ENCODE data around the gene NCAPG.
"Not testable (repeated sequence)": the region's sequence is repeated elsewhere in the genome, so short reads cannot be mapped to it uniquely, and the experiment has no call there.

The NCAPG gene

GRCh38 chr4:17854036-17854435 lies 43.3 kb downstream of the NCAPG start:
- Histone ChIP-seq H3K79me1 (ENCODE audit: low read length) (no peaks in the 10 kb centered on the region), H2AK5ac (ENCODE audit: low read length) (no peak overlapping the region), H3K23ac (ENCODE audit: low read length) (no peak overlapping the region), H4K8ac (ENCODE audit: low read depth, low read length) (no peak overlapping the region), H3K56ac (ENCODE audit: low read length) (no peak overlapping the region), H3K27me3 (ENCODE audit: insufficient read depth, low read length, poor library complexity) (no peaks in the 10 kb centered on the region), H4K5ac (ENCODE audit: low read length) (no peak overlapping the region), H3K4me1 (ENCODE audit: control insufficient read depth, low read depth, low read length) (no peaks in the 10 kb centered on the region), H3K27ac (ENCODE audit: low read depth, low read length) (no peak overlapping the region), H3K36me3 (ENCODE audit: control insufficient read depth, insufficient read depth, low read length) (no peaks in the 10 kb centered on the region), H3K9ac (ENCODE audit: low read length) (no peak overlapping the region), H2BK5ac (ENCODE audit: low read length) (no peak overlapping the region), H2BK15ac (replicated peaks; ENCODE audit: low read depth) (no peak overlapping the region), H3K4me2 (ENCODE audit: low read length) (no peak overlapping the region), H3K79me2 (ENCODE audit: control insufficient read depth, insufficient read depth, low read length) (no peaks in the 10 kb centered on the region), H3K18ac (ENCODE audit: low read length) (no peak overlapping the region), H3K4ac (ENCODE audit: low read depth, low read length) (no peak overlapping the region), H3K4me3 (ENCODE audit: low read length) (no peak overlapping the region), H2BK120ac (ENCODE audit: low read depth, low read length) (no peak overlapping the region)
- no peak for DNase-seq
- WGBS (ENCODE audit: extremely low coverage, insufficient coverage, low lambda C conversion rate) = no CpG with 5 or more reads among the region's 3 CpGs

DNA sequence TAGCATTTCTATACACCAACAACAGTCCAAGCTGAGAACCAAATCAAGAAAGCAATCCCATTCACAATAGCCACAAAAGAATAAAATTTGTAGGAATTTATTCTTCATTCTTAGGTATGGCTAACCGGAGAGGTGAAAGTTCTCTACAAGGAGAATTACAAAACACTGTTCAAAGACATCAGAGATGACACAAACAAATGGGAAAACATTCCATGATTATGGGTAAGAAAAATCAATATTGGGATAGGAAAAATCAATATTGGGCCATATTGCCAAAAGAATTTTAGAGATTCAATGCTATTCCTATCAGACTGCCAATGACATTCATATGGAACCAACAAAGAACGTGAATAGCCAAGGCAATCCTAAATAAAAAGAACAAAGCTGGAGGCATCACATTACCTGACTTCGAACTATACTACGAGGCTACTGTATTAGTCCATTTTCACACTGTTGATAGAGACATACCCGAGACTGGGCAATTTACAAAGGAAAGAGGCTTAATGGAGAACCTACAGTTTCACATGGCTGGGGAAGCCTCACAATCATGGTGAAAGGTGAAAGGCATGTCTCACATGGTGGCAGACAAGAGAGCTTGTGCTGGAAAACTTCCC lies 49.1 kb downstream of the NCAPG start:
- no peak overlapping the region for H3K4me2 ChIP-seq (ENCODE audit: low read length)
- WGBS (ENCODE audit: extremely low coverage, insufficient coverage, low lambda C conversion rate) = no CpG with 5 or more reads among the region's 5 CpGs
- DNase-seq = no peak
- H3K18ac ChIP-seq (ENCODE audit: low read length) = no peak overlapping the region
- H2AK5ac ChIP-seq (ENCODE audit: low read length) = no peak overlapping the region
- H2BK120ac ChIP-seq (ENCODE audit: low read depth, low read length) = no peak overlapping the region
- no peak overlapping the region for H3K56ac ChIP-seq (ENCODE audit: low read length)
- H3K4ac ChIP-seq (ENCODE audit: low read depth, low read length) = no peak overlapping the region
- no peak overlapping the region for H3K4me3 ChIP-seq (ENCODE audit: low read length)
- H3K23ac ChIP-seq (ENCODE audit: low read length) = no peak overlapping the region
- H3K36me3 ChIP-seq (ENCODE audit: control insufficient read depth, insufficient read depth, low read length) = no peaks in the 10 kb centered on the region
- H2BK15ac ChIP-seq (replicated peaks; ENCODE audit: low read depth) = no peak overlapping the region
- H3K4me1 ChIP-seq (ENCODE audit: control insufficient read depth, low read depth, low read length) = no peaks in the 10 kb centered on the region
- no peaks in the 10 kb centered on the region for H3K79me2 ChIP-seq (ENCODE audit: control insufficient read depth, insufficient read depth, low read length)
- no peak overlapping the region for H2BK5ac ChIP-seq (ENCODE audit: low read length)
- H3K27ac ChIP-seq (ENCODE audit: low read depth, low read length) = no peak overlapping the region
- no peaks in the 10 kb centered on the region for H3K27me3 ChIP-seq (ENCODE audit: insufficient read depth, low read length, poor library complexity)
- no peak overlapping the region for H4K5ac ChIP-seq (ENCODE audit: low read length)
- H3K79me1 ChIP-seq (ENCODE audit: low read length) = no peaks in the 10 kb centered on the region
- H4K8ac ChIP-seq (ENCODE audit: low read depth, low read length) = no peak overlapping the region
- no peak overlapping the region for H3K9ac ChIP-seq (ENCODE audit: low read length)

DNA sequence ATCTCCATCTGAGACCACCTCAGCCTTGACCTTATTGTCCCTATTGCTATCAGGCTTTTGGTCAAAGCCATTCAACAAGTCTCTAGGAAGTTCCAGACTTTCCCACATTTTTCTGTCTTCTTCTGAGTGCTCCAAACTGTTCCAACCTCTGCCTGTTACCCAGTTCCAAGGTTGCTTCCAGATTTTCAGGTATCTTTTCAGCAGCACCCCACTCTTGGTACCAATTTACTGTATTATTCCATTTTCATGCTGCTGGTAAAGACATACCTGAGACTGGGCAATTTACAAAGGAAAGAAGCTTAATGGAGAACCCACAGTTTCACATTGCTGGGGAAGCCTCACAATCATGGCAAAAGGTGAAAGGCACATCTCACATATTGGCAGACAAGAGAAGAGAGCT lies 51.1 kb downstream of the NCAPG start:
- not testable (repeated sequence) for H3K36me3 ChIP-seq (ENCODE audit: control insufficient read depth, insufficient read depth, low read length); H3K23ac ChIP-seq (ENCODE audit: low read length); H3K9ac ChIP-seq (ENCODE audit: low read length); H4K5ac ChIP-seq (ENCODE audit: low read length); H3K4me1 ChIP-seq (ENCODE audit: control insufficient read depth, low read depth, low read length); H3K4ac ChIP-seq (ENCODE audit: low read depth, low read length); H4K8ac ChIP-seq (ENCODE audit: low read depth, low read length); DNase-seq; H2AK5ac ChIP-seq (ENCODE audit: low read length); H2BK15ac ChIP-seq (replicated peaks; ENCODE audit: low read depth); H3K79me1 ChIP-seq (ENCODE audit: low read length); H3K4me3 ChIP-seq (ENCODE audit: low read length); H3K4me2 ChIP-seq (ENCODE audit: low read length); H3K79me2 ChIP-seq (ENCODE audit: control insufficient read depth, insufficient read depth, low read length); H2BK5ac ChIP-seq (ENCODE audit: low read length); H3K18ac ChIP-seq (ENCODE audit: low read length); H3K56ac ChIP-seq (ENCODE audit: low read length); H2BK120ac ChIP-seq (ENCODE audit: low read depth, low read length); H3K27ac ChIP-seq (ENCODE audit: low read depth, low read length); H3K27me3 ChIP-seq (ENCODE audit: insufficient read depth, low read length, poor library complexity)

GRCh38 chr4:17865866-17866363 lies 55.1 kb downstream of the NCAPG start:
- Histone ChIP-seq H3K79me2 (ENCODE audit: control insufficient read depth, insufficient read depth, low read length) (no peaks in the 10 kb centered on the region), H3K9ac (ENCODE audit: low read length) (no peak overlapping the region), H3K56ac (ENCODE audit: low read length) (no peak overlapping the region), H3K18ac (ENCODE audit: low read length) (no peak overlapping the region), H3K23ac (ENCODE audit: low read length) (no peak overlapping the region), H3K79me1 (ENCODE audit: low read length) (no peaks in the 10 kb centered on the region), H2BK120ac (ENCODE audit: low read depth, low read length) (no peak overlapping the region), H3K27me3 (ENCODE audit: insufficient read depth, low read length, poor library complexity) (no peaks in the 10 kb centered on the region), H3K36me3 (ENCODE audit: control insufficient read depth, insufficient read depth, low read length) (no peaks in the 10 kb centered on the region), H4K8ac (ENCODE audit: low read depth, low read length) (no peak overlapping the region), H3K27ac (ENCODE audit: low read depth, low read length) (no peak overlapping the region), H2AK5ac (ENCODE audit: low read length) (no peak overlapping the region), H3K4me3 (ENCODE audit: low read length) (no peak overlapping the region), H3K4me1 (ENCODE audit: control insufficient read depth, low read depth, low read length) (no peaks in the 10 kb centered on the region), H2BK5ac (ENCODE audit: low read length) (no peak overlapping the region), H3K4me2 (ENCODE audit: low read length) (no peak overlapping the region), H3K4ac (ENCODE audit: low read depth, low read length) (no peak overlapping the region), H4K5ac (ENCODE audit: low read length) (no peak overlapping the region), H2BK15ac (replicated peaks; ENCODE audit: low read depth) (no peak overlapping the region)
- DNase-seq = no peak
- WGBS (ENCODE audit: extremely low coverage, insufficient coverage, low lambda C conversion rate) = no CpG with 5 or more reads among the region's 1 CpG

- Histone ChIP-seq H2BK120ac (ENCODE audit: low read depth, low read length) (no peak overlapping the region), H4K8ac (ENCODE audit: low read depth, low read length) (no peak overlapping the region), H3K4me1 (ENCODE audit: control insufficient read depth, low read depth, low read length) (no peaks in the 10 kb centered on the region), H3K27ac (ENCODE audit: low read depth, low read length) (no peak overlapping the region), H2BK15ac (replicated peaks; ENCODE audit: low read depth) (no peak overlapping the region), H2AK5ac (ENCODE audit: low read length) (no peak overlapping the region), H3K4me2 (ENCODE audit: low read length) (no peak overlapping the region), H3K18ac (ENCODE audit: low read length) (no peak overlapping the region), H3K79me2 (ENCODE audit: control insufficient read depth, insufficient read depth, low read length) (no peaks in the 10 kb centered on the region), H2BK5ac (ENCODE audit: low read length) (no peak overlapping the region), H3K23ac (ENCODE audit: low read length) (no peak overlapping the region), H4K5ac (ENCODE audit: low read length) (no peak overlapping the region), H3K27me3 (ENCODE audit: insufficient read depth, low read length, poor library complexity) (no peaks in the 10 kb centered on the region), H3K9ac (ENCODE audit: low read length) (no peak overlapping the region), H3K36me3 (ENCODE audit: control insufficient read depth, insufficient read depth, low read length) (no peaks in the 10 kb centered on the region), H3K4me3 (ENCODE audit: low read length) (no peak overlapping the region), H3K56ac (ENCODE audit: low read length) (no peak overlapping the region), H3K79me1 (ENCODE audit: low read length) (no peaks in the 10 kb centered on the region), H3K4ac (ENCODE audit: low read depth, low read length) (no peak overlapping the region)
- no CpG with 5 or more reads among the region's 2 CpGs for WGBS (ENCODE audit: extremely low coverage, insufficient coverage, low lambda C conversion rate)
- no peak for DNase-seq
Measured at GRCh38 chr4:17866810-17867209, 56.0 kb downstream of the NCAPG start.

- no peaks in the 10 kb centered on the region for H3K36me3 ChIP-seq (ENCODE audit: control insufficient read depth, insufficient read depth, low read length)
- WGBS (ENCODE audit: extremely low coverage, insufficient coverage, low lambda C conversion rate) = no CpG with 5 or more reads among the region's 3 CpGs
Measured at GRCh38 chr4:17867276-17867675, 56.5 kb downstream of the NCAPG start.

More at GRCh38 chr4:17867276-17867675, 56.5 kb downstream of the NCAPG start:
- Histone ChIP-seq H3K79me2 (ENCODE audit: control insufficient read depth, insufficient read depth, low read length) (no peaks in the 10 kb centered on the region), H3K4me3 (ENCODE audit: low read length) (no peak overlapping the region), H3K9ac (ENCODE audit: low read length) (no peak overlapping the region), H2BK15ac (replicated peaks; ENCODE audit: low read depth) (no peak overlapping the region), H3K56ac (ENCODE audit: low read length) (no peak overlapping the region), H3K4me1 (ENCODE audit: control insufficient read depth, low read depth, low read length) (no peaks in the 10 kb centered on the region), H4K8ac (ENCODE audit: low read depth, low read length) (no peak overlapping the region), H3K23ac (ENCODE audit: low read length) (no peak overlapping the region), H4K5ac (ENCODE audit: low read length) (no peak overlapping the region), H3K79me1 (ENCODE audit: low read length) (no peaks in the 10 kb centered on the region), H3K27me3 (ENCODE audit: insufficient read depth, low read length, poor library complexity) (no peaks in the 10 kb centered on the region), H2BK5ac (ENCODE audit: low read length) (no peak overlapping the region), H3K4me2 (ENCODE audit: low read length) (no peak overlapping the region), H3K4ac (ENCODE audit: low read depth, low read length) (no peak overlapping the region), H3K27ac (ENCODE audit: low read depth, low read length) (no peak overlapping the region), H3K18ac (ENCODE audit: low read length) (no peak overlapping the region), H2AK5ac (ENCODE audit: low read length) (no peak overlapping the region), H2BK120ac (ENCODE audit: low read depth, low read length) (no peak overlapping the region)
- no peak for DNase-seq
